GM23338 (cell line): Measurements from ENCODE around the gene GRIK4.

ENCODE experiments used
- EZH2 ChIP-seq: fragments of 200-600 bp; sonication (generic); IDR thresholded peaks from one replicate; pipeline ENCODE4 v1.8.0; 2017; ENCODE audit warnings: antibody characterized with exemption, mild to moderate bottlenecking, low read depth; ENCODE audit not compliant: unreplicated experiment
- EZH2phosphoT487 ChIP-seq: fragments of 200-600 bp; sonication (generic); IDR thresholded peaks from one replicate; pipeline ENCODE4 v1.8.1; 2018; ENCODE audit warnings: antibody characterized with exemption; ENCODE audit not compliant: unreplicated experiment
- POLR2AphosphoS5 ChIP-seq: IDR thresholded peaks from 2 replicates; pipeline ENCODE4 v1.6.1; 2016; ENCODE audit warnings: antibody characterized with exemption, low read depth
- TF ChIP-seq, protein P1 (sequence below): IDR thresholded peaks from one replicate; pipeline ENCODE4 v1.6.1; 2018; ENCODE audit warnings: antibody characterized with exemption; ENCODE audit not compliant: unreplicated experiment
- TF ChIP-seq, protein P2 (sequence below), 2 experiments: fragments of 200-600 bp in 1 of 2; sonication (generic) in 1 of 2; conservative IDR thresholded peaks; 2 replicates each; pipeline versions ENCODE4 v1.5.1 to v1.6.1; 2016 to 2017; ENCODE audit warnings: antibody characterized with exemption in 2 of 2, low read depth in 2 of 2, mild to moderate bottlenecking in 2 of 2, moderate library complexity in 1 of 2

DNA sequence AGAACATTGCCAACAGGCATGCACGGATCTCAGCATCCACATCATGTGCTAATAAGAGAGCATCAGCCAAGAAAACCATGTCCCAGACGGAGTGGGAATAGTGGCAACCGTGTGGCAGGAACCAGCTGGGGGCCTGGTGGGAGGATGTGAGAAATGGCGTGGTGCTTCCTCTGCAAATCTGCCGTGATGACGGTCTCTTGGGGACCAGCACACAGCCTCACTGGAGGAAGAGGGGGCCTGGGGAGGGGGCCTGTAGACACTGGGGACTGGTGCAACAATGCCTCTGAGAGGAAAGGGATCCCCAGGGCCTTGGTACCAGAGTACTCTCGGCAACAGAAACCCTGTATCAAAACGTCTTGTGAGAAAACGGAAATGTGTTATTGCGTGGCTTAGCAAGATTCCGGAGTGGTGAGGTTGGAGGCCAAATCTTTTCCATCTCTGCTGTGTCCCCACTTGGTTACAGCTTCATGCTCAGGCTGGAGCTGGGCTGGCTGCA is 358.0 kb downstream of the GRIK4 start:
- TF ChIP-seq, protein P1, sequence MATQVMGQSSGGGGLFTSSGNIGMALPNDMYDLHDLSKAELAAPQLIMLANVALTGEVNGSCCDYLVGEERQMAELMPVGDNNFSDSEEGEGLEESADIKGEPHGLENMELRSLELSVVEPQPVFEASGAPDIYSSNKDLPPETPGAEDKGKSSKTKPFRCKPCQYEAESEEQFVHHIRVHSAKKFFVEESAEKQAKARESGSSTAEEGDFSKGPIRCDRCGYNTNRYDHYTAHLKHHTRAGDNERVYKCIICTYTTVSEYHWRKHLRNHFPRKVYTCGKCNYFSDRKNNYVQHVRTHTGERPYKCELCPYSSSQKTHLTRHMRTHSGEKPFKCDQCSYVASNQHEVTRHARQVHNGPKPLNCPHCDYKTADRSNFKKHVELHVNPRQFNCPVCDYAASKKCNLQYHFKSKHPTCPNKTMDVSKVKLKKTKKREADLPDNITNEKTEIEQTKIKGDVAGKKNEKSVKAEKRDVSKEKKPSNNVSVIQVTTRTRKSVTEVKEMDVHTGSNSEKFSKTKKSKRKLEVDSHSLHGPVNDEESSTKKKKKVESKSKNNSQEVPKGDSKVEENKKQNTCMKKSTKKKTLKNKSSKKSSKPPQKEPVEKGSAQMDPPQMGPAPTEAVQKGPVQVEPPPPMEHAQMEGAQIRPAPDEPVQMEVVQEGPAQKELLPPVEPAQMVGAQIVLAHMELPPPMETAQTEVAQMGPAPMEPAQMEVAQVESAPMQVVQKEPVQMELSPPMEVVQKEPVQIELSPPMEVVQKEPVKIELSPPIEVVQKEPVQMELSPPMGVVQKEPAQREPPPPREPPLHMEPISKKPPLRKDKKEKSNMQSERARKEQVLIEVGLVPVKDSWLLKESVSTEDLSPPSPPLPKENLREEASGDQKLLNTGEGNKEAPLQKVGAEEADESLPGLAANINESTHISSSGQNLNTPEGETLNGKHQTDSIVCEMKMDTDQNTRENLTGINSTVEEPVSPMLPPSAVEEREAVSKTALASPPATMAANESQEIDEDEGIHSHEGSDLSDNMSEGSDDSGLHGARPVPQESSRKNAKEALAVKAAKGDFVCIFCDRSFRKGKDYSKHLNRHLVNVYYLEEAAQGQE = no peak
- TF ChIP-seq EZH2phosphoT487 = no peak
- TF ChIP-seq, protein P2, sequence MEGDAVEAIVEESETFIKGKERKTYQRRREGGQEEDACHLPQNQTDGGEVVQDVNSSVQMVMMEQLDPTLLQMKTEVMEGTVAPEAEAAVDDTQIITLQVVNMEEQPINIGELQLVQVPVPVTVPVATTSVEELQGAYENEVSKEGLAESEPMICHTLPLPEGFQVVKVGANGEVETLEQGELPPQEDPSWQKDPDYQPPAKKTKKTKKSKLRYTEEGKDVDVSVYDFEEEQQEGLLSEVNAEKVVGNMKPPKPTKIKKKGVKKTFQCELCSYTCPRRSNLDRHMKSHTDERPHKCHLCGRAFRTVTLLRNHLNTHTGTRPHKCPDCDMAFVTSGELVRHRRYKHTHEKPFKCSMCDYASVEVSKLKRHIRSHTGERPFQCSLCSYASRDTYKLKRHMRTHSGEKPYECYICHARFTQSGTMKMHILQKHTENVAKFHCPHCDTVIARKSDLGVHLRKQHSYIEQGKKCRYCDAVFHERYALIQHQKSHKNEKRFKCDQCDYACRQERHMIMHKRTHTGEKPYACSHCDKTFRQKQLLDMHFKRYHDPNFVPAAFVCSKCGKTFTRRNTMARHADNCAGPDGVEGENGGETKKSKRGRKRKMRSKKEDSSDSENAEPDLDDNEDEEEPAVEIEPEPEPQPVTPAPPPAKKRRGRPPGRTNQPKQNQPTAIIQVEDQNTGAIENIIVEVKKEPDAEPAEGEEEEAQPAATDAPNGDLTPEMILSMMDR (conservative IDR thresholded peaks at IDR 0.05; ENCODE audit: low read depth in 2 of 2) = no peak
- TF ChIP-seq POLR2AphosphoS5 = no peak
- no peak for TF ChIP-seq EZH2
